GM18907 (cell line): ENCODE measurements around the gene TEX12.
"Not testable (repeated sequence)": the region's sequence is repeated elsewhere in the genome, so short reads cannot be mapped to it uniquely, and the experiment has no call there.

Experiments
- ATAC-seq: cut with Tn5 transposase; IDR thresholded peaks from one replicate; pipeline ENCODE4 v1.9.1; 2021; ENCODE audit warnings: mild to moderate bottlenecking, moderate library complexity; ENCODE audit not compliant: unreplicated experiment

The TEX12 gene

DNA sequence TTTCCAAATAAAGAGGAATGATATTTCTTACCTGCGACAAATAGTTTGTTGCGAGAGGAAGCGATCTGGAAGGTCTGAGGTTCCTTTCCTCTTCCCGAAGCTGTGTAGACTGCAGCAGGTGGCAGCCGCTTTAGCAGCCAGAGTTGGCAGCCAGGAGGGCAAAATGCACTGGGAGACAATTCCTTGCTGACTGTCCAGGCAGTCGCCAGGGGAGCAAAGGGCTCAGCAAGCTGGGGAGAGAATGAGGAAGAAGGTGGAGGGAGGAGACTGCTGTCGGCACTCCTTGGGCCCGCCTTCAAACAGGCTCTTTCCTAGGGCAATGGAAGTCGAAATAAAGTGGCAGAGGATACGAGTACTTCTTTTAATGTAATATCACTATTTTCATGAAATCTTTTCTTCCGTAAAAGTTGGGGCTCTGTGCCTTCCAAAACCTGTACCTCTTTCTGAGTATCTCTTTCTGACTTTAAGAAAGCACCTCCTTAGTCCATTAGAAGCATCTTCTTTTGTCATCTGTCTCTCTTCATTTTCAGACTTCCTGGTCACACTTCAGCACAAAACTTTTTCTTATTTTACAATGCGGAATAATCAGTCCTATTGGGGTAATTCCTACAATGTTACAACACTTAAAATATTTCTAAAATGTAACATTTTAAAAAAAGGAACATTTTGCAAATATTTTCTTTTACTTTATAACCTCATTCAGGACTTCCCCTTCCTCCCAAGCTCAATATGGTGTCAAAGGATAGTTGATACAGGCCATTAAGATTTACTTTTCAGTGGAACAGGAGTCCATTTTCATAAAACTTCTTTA lies 3.1 kb upstream of the TEX12 start, which contains the start of gene IL18:
Gene IL18 (minus strand): TSS at position 220 of the 811 bp plus-strand sequence. CDS start 9,041 bp downstream, outside the sequence.
- ATAC-seq, result no peak

DNA sequence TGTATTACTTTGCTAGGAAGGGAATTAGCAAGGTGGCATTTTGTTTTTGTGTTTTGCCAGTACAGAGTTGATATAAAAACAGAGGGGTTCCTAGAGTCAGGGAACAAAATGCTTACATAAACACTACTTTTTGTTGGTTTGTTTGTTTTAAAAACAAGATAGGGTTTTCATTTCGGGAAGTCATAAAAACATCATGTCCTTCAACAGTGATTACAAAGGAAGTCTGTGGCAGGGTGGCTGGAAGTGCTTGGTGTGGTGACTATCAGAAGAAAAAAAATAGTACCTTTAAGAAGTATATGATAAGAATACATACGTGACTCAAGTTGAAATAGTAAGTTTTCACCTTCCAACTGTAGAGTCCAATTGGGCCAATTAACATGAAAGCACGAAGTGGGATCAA lies 2.1 kb upstream of the TEX12 start:
- ATAC-seq, result no peak

DNA sequence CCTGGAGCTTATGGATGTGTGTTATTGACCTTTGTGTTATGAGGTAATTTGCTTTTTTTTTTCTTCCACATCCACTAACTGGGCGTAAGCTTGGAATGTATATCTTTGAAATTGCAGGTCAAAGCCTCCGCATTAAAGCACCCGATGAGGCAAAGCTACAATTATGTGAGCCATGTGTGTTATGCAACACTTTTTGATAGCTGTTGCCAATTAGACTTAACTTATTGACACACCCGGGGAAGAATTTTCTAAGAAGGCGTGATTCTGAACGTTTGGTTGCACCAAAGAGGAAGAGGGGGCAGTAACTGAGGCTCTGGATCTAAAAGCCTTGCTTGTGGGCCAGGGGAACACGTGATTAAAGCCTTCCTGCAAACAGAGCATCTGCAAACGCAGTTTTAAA lies 610 bp upstream of the TEX12 start:
- no peak for ATAC-seq

DNA sequence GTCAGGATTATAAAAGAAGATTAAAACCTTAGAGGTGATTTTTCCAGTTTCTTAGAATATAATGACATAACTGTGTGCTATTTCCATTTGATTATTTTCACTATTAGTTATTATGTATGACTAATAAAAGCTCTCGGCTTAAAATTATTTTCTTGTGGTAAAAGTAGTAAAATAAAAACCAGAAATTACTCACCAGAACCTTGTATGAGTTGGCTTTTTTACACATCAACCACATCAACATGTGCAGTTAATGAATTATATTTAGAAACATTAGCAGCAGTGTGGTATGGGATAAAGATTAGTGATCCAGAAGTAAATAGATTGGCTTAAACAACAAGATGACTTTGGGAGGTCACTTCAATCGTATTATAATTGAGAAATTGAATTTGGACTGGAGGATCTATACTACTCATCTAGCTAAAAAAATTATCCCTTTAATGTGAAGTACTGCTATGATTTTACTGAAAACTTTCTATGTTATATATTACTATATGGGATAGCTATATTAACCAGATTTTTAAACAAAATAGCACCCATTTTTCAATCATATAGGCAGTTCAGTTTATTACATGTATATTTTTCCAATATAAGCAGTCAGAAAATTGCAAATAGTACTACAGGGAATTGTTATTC lies 5.3 kb downstream of the TEX12 start:
- ATAC-seq, result peak; percentile 74

DNA sequence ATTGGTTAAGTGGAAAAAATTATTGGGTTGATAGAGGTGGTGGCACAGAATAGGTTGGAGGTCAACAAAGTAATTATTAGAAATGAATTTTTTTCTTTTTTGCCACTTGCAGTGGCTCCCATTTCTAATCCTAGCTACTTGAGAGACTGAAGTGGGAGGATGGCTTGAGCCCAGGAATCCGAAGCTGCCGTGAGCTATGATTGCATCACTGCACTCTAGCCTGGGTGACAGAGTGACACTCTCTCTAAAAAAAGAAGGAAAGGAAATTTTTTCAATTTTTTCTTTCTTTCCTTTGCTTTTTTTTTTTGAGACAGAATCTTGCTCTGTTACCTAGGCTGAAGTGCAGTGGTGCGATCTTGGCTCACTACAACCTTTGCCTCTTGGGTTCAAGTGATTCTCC lies 6.0 kb downstream of the TEX12 start:
- ATAC-seq, result no peak

DNA sequence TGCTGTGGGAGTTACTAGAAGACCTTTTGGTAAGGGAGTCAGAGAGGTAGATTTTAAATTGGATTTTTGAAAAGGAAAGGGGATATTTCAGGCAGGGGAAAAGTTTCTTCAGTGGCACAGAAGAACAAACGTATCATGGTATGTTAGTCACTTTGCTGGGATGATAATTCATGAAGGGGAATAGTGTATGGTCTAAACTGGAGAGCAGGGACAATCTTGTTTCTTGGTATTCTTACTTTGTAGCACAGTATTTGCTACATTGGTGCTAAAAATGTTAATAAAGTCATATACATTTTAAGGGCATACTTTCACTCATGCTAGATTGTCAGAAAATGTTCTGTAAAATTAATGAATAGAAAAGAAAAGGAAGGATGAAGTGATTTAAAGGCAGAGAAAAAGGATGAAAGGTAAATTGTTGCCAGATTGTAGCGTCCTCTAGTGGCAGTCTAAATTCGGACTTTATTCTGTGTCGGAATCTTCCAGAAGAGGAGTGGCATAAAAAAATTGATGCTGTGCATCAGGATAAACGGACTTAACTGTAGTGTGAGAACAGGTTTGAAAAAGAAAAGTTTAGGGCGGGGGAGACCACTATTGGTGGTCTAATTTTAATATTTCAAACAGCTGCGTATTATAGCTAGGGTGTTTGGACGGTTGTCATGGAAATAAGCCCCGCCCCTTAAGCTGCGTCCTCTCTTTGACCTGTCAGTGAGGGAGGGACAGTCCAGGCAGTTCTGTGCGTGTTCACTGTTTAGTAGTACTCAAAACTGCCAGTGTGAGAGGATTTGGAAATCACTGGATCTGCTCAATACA lies 7.8 kb downstream of the TEX12 start, which contains the start of gene BCO2:
Gene BCO2 (plus strand): TSS at position 724 of the 810 bp plus-strand sequence. CDS start 90 bp downstream, outside the sequence.
- peak; percentile 40 for ATAC-seq

DNA sequence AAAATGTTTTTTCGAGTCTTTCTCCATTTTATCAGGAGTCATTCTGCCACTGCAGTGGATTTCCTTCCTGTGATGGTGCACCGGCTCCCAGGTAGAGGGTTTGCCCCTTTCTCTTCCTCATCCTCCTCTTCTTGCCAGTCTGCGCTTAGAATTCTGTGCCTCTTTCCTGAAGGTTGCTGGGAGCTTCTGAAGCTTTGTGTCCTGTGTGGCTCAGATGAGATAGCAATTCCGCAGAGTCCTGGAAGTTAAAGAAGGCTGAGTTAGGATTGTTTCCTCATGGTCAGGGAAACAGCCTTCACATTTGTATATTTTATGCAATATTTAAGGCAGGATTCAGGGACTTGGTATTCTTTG lies 8.4 kb downstream of the TEX12 start:
- no peak for ATAC-seq

DNA sequence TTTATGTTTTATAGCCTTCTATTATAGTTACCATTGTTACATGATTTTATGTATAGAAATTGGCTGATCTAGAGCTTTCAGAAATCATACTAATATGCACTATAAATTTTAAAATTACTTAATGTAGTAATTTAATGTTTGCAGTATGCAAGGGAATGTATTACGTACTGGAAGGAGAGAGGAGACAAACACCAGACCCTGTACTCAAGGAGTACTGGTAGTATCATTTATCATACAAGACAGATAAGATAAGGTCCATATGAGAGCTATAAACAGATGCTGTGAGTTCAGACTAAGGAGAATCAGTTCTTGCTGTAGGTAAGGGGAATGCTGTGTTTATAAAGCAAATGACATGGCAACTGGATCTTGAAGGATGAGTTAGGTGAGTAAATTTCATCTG lies 8.9 kb downstream of the TEX12 start:
- no peak for ATAC-seq

DNA sequence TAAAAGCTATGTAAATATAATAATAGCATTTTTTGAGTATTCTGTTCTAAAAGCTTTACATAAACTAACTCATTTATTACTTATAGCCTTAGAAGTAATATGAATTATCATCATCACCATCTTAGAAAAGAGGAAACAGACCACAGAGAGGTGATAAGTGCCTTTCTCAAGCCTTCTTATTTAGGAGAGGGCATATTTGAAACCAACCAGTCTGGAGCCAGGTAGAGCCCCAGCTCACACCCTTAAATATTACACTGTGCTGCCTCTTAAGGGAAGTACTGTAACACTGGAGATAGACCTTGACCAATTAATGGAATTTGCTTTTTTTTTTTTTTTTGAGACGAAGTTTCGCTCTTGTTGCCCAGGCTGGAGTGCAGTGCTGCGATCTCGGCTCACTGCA lies 10.4 kb downstream of the TEX12 start:
- no peak for ATAC-seq

DNA sequence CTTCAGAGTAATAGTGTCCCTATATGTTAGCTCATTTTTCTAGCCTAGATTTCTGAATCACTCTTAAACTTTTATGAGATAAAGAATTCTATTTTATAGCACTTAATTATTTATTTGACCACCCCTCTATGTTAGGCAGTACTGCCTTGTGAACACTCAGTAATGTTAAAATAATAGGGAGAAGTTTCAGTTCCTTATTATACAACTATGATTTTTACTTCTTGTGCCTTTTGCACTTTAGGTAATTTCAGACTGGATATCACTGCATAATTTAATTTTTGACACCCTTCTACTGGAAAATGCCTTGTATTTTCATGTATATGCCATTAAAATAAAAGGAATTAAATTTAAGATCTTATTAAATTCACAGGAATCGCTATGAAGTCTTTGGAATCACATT lies 11.3 kb downstream of the TEX12 start:
- ATAC-seq, result no peak

DNA sequence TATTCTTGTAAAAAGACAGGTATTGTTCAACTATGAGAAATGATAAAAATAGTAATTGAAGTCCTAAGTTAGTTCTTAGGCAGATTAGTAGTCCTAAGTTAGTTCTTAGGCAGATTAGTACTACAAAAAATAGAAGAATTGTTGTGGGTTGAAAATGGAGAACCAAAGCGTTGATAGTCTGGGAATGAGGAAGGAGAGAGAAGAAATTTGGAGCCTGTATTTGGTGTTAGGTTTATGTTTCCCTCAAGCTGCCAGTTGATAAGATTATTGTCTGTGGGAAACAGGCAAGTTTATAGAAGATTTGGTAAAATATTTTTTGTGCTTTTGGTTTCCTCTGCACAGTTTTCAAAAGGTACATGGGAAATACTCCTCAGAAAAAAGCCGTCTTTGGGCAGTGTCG lies 11.8 kb downstream of the TEX12 start:
- ATAC-seq, result no peak

DNA sequence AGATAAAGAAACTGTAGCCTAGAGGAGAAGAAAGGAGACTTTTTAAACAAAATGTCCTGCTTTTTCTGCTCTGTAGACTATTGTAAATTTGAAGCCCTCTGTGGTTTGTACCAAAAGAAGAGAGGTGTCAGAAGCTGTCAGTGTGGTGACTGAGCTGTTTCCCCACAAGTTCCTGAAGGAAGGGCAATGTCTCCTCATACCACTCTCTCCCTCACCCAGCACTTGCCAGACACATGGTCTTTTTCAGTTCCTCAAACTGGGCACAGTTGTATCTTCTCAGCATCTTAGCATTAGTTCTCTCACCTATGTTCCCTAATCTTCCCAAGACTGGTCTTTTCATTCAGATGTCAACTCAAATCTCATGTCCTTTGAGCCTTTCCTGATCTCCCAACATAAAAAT lies 12.4 kb downstream of the TEX12 start:
- ATAC-seq, result peak; percentile 91

DNA sequence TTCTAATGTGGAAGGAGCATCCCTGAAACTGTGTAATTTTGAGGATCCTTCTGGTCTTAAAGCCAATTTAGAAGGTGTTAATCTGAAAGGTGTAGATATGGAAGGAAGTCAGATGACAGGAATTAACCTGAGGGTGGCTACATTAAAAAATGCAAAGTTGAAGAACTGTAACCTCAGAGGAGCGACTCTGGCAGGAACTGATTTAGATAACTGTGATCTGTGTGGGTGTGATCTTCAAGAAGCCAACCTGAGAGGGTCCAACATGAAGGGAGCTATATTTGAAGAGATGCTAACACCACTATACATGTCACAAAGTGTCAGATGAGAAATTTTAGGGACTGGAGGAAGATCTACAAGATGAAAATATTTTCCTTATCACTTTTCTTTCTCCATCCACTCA lies 15.7 kb downstream of the TEX12 start:
- no peak for ATAC-seq

DNA sequence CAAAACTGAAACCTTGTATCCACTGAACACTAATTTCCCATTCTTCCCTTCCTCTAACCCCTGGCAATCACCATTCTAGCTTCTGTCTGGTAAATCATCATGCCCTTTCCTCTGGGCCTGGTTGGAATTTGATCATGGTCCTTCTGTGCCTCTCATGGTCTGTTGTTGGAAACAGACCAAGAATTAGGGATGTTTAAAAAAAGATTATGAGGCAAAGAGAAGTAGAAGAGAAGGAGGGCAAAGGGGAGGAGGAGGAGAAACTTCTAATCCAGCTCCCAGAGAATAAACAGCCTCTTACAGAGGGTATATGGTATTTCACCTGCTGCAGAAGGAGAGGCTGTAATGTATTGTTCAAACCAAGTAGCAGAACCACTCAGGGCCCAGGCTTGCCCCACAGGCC lies 18.7 kb downstream of the TEX12 start:
- no peak for ATAC-seq

DNA sequence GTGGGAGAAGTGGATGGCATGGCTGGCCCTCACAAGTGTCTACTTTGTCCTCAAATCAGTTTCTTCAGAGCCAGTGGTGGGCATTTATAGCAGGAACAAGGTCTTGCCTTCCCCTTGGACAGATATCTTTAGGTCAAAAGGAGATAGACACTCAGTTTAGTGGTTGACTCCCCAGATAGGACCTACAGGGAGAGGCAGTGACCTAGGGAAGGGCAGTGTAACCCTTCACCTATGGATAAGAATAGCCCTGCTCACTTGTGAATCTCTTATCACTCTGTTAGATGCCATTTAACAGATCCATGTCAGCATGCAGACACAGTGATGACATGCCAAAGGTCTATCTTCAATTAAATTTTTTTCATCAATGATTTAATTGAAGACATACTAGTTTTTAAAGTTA lies 19.1 kb downstream of the TEX12 start:
- no peak for ATAC-seq

DNA sequence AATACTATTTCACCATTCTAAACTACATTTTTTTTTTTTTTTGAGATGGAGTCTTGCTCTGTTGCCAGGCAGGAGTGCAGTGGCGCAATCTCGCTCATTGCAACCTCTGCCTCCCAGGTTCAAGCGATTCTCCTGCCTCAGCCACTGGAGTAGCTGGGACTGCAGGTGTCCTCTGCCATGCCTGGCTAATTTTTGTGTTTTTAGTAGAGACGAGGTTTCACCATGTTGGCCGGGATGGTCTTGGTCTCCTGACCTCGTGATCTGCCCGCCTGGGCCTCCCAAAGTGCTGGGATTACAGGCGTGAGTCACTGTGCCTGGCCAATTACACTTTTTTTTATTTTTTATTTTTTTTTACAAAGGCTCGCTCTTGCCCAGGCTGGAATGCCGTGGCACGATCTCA lies 27.9 kb downstream of the TEX12 start:
- ATAC-seq, result not testable (repeated sequence)

DNA sequence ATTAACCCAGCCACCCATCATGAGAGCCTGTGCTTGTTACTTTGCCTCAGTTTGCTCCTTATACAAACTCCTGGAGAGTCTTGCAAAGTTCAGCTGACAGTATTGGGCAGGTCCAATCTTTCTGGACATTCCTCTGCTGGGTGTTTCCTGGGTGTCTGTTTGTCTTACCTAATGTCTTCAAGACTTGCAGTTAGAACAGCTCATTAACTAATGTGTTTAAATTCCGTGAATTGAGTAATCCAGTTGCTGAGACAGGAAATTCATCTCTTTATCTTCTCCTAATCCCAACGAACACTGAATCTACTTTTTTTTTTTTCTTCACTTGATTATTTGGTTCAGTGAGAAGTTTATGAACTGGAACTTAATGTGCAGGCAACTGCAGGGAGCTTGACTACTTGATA lies 28.8 kb downstream of the TEX12 start:
- no peak for ATAC-seq

DNA sequence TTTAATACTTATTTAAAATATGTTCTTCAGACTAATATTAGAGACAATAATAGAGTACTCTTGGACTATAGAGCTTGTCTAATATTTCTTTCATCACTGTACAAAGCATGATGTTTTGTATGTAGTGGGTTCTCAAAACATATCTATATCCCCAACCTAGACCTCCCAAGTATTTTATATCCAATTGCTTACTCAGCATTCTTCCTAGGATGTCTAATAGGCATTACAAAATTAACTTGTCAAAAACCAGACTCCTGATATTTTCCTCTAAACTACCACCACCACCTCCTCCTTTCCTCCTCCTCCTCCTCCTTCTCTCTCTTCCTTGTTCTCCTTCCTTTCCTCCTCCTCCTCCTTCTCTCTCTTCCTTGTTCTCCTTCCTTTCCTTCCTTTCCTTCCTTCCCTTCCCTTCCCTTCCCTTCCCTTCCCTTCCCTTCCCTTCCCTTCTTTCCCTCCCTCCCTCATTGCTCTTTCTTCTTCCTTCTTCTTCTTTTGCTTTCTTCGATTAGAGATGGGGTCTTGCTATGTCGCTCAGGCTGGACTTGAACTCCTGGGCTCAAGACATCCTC lies 29.4 kb downstream of the TEX12 start:
- ATAC-seq, result no peak

DNA sequence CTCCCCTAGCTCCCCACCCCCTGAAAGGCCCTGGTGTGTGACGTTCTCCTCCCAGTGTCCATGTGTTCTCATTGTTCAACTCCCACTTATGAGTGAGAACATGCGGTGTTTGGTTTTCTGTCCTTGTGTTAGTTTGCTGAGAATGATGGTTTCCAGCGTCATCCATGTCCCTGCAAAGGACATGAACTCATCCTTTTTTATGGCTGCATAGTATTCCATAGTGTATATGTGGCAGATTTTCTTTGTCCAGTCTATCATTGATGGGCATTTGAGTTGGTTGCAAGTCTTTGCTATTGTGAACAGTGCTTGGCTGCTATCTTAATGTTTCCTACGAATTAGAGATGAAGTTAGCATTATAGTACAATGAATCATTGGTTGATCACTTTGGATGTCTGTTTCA lies 31.9 kb downstream of the TEX12 start:
- ATAC-seq, result not testable (repeated sequence)

DNA sequence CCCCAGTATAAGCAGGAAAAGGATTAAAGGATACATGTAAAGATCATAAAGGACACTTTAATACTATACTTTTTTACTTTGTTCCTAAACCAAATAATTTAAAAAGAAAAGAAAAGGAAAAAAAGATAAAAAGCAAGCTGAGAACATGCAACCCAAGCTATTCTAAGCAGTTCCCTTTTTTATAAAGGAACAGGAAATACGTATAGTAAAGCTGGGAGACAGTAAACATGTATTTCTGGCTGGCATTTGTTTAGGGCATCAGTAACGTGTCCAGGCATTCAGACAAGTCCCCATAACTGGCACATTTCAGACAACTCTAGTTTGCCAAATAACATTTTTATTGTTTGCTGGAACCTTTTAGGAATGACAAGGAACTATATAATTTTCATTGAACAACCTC lies 33.1 kb downstream of the TEX12 start:
- no peak for ATAC-seq

DNA sequence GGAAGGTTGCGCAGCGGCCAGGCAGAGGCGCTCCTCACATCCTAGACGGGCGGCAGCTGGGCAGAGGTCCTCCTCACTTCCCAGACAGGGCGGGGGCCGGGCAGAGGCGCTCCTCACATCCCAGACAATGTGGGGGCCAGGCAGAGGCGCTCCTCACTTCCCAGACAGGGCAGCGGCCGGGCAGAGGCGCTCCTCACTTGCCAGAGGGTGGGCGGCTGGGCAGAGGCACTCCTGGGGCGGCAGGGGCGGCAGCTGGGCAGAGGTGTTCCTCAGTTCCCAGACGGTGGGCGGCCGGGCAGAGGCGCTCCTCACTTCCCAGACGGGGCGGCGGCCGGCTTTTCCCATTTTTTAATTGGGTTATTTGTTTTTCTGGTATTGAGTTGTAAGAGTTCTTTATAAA lies 38.9 kb downstream of the TEX12 start:
- ATAC-seq, result no peak
